HG02970 (cell line): ENCODE results near the gene TAF4.
"Not testable (repeated sequence)": the region's sequence is repeated elsewhere in the genome, so short reads cannot be mapped to it uniquely, and the experiment has no call there.

ENCODE experiments used
- ATAC-seq: cut with Tn5 transposase; IDR thresholded peaks from one replicate; pipeline ENCODE4 v1.9.1; 2021; ENCODE audit warnings: mild to moderate bottlenecking, moderate library complexity, moderate number of reproducible peaks; ENCODE audit not compliant: unreplicated experiment, low FRiP score

The TAF4 gene

GRCh38 chr20:62059920-62060630, 5.6 kb downstream of the TAF4 start:
- ATAC-seq: no peak

GRCh38 chr20:62059401-62059800, 6.3 kb downstream of the TAF4 start:
- no peak for ATAC-seq

GRCh38 chr20:62058941-62059340, 6.7 kb downstream of the TAF4 start:
- ATAC-seq: no peak

- no peak for ATAC-seq
Observed at GRCh38 chr20:62056975-62057374, 8.7 kb downstream of the TAF4 start.

- ATAC-seq: no peak
Observed at GRCh38 chr20:62056377-62056776, 9.3 kb downstream of the TAF4 start.

GRCh38 chr20:62055862-62056115, 9.9 kb downstream of the TAF4 start:
- not testable (repeated sequence) for ATAC-seq

- no peak for ATAC-seq
Observed at GRCh38 chr20:62055106-62055861, 10.4 kb downstream of the TAF4 start.

GRCh38 chr20:62054451-62054953, 11.2 kb downstream of the TAF4 start:
- ATAC-seq: no peak

- ATAC-seq: no peak
Observed at GRCh38 chr20:62053465-62054196, 12.1 kb downstream of the TAF4 start.

- no peak for ATAC-seq
Observed at GRCh38 chr20:62052842-62053464, 12.7 kb downstream of the TAF4 start.

- ATAC-seq: no peak
Observed at GRCh38 chr20:62052336-62052841, 13.3 kb downstream of the TAF4 start.

- no peak for ATAC-seq
Observed at GRCh38 chr20:62051546-62052255, 14.0 kb downstream of the TAF4 start.

GRCh38 chr20:62051144-62051543, 14.5 kb downstream of the TAF4 start:
- no peak for ATAC-seq

- ATAC-seq: no peak
Observed at GRCh38 chr20:62050166-62051120, 15.2 kb downstream of the TAF4 start.

- ATAC-seq: no peak
Observed at GRCh38 chr20:62049342-62050165, 16.1 kb downstream of the TAF4 start.

- no peak for ATAC-seq
Observed at GRCh38 chr20:62048821-62049291, 16.8 kb downstream of the TAF4 start.

- no peak for ATAC-seq
Observed at GRCh38 chr20:62048346-62048761, 17.3 kb downstream of the TAF4 start.
